ENCODE data around the gene JAKMIP3.

DNA sequence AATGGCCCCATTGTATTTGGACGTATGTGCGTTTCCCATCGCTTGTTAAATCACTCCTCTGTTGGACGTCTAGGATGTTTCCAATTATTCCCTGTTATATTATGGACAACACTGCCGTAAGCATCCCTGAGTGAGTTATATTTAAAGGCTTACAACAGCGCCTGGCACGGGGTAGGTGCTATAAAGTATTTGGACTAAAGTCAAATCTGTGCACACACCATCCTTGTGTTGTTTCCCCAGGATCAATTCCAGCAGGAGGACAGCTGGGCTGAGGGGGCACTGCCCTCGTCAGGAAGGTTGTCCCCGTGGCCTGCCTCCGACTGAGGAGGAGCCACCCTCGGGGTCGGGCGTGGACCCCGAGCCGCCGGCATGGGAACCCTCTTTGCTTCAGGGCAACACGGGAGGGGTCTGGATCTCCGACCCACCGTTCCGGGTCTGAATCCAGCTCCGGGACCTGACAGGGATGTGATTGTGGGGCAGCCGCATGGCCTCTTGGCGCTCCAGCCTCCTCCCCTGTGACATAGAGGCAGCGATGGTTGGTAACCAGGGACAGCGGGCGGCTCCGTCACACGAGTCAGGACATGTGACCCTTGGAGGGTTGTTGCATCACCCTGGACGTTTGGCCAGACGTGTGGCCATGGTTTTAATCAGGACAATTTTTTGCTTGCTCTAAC is 1.5 kb upstream of the JAKMIP3 start:
- TF ChIP-seq, protein P1, sequence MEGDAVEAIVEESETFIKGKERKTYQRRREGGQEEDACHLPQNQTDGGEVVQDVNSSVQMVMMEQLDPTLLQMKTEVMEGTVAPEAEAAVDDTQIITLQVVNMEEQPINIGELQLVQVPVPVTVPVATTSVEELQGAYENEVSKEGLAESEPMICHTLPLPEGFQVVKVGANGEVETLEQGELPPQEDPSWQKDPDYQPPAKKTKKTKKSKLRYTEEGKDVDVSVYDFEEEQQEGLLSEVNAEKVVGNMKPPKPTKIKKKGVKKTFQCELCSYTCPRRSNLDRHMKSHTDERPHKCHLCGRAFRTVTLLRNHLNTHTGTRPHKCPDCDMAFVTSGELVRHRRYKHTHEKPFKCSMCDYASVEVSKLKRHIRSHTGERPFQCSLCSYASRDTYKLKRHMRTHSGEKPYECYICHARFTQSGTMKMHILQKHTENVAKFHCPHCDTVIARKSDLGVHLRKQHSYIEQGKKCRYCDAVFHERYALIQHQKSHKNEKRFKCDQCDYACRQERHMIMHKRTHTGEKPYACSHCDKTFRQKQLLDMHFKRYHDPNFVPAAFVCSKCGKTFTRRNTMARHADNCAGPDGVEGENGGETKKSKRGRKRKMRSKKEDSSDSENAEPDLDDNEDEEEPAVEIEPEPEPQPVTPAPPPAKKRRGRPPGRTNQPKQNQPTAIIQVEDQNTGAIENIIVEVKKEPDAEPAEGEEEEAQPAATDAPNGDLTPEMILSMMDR (IDR thresholded peaks at IDR 0.05; ENCODE audit: insufficient read depth, low read length) = no peak
- TF ChIP-seq POLR2AphosphoS5 (IDR thresholded peaks at IDR 0.05; ENCODE audit: low read depth) = no peak
- TF ChIP-seq GABPA (IDR thresholded peaks at IDR 0.05; ENCODE audit: low read depth) = no peak

Data from HL-60 (cell line).